Small intestine (tissue), 7 donors: ENCODE results near the gene MCCC2. TPM values are rescaled to one million over a fixed set of nuclear protein-coding genes. Genes with fewer than 3 reads are reported as not detected.

Experiments used
- DNase-seq, 2 donors: peaks; one replicate each; pipeline versions ENCODE4 v3.0.0 to v3.0.0-alpha.2; 2013
- FAIRE-seq: peaks from 2 replicates; lab custom pipeline; 2012; peaks lifted over from hg19 to GRCh38; lab: Jason Lieb, UNC
- H3K27ac ChIP-seq, 3 donors: one replicate each; pipeline ENCODE4 v1.5.1; 2013; ENCODE audit warnings: low read length in 2 of 3, mild to moderate bottlenecking in 2 of 3, control low read depth in 1 of 3, inconsistent platforms in 1 of 3, low read depth in 1 of 3, moderate library complexity in 1 of 3
- H3K27me3 ChIP-seq, 3 donors: one replicate each; pipeline ENCODE4 v1.6.1; 2013; ENCODE audit warnings: low read length in 3 of 3, inconsistent platforms in 1 of 3; ENCODE audit not compliant: control insufficient read depth in 3 of 3, insufficient read depth in 3 of 3
- H3K36me3 ChIP-seq, 3 donors: one replicate each; pipeline ENCODE4 v1.6.1; 2013; ENCODE audit warnings: low read length in 3 of 3, inconsistent platforms in 1 of 3, low read depth in 1 of 3, mild to moderate bottlenecking in 1 of 3, moderate library complexity in 1 of 3; ENCODE audit not compliant: control insufficient read depth in 3 of 3, insufficient read depth in 2 of 3
- H3K4me1 ChIP-seq, 3 donors: one replicate each; pipeline ENCODE4 v1.6.1; 2013; ENCODE audit warnings: low read length in 2 of 3, inconsistent platforms in 1 of 3, low read depth in 1 of 3, mild to moderate bottlenecking in 1 of 3, moderate library complexity in 1 of 3; ENCODE audit not compliant: control insufficient read depth in 3 of 3, insufficient read depth in 2 of 3
- H3K4me3 ChIP-seq, 3 donors: one replicate each; pipeline ENCODE4 v1.5.1; 2013; ENCODE audit warnings: low read length in 3 of 3, control low read depth in 1 of 3, inconsistent platforms in 1 of 3, low read depth in 1 of 3, mild to moderate bottlenecking in 1 of 3, moderate library complexity in 1 of 3
- H3K9me3 ChIP-seq, 2 donors: one replicate each; pipeline ENCODE4 v1.6.1; 2013; ENCODE audit warnings: low read depth in 1 of 2, low read length in 1 of 2; ENCODE audit not compliant: control insufficient read depth in 2 of 2, insufficient read depth in 1 of 2
- WGBS, 3 donors: extraction: QIAGEN DNeasy Blood & Tissue Kit; methylation state at CpG; one replicate each; pipeline ENCODE4 v1.1.7; 2013; 5-methylcytosine and 5-hydroxymethylcytosine counted together
- polyA plus RNA-seq, 4 donors: library from polyadenylated mRNA; stranded (reverse) in 3 of 4; unstranded in 1 of 4; fragments of 200-250 nt in 3 of 4; fragments of 120-200 nt in 1 of 4; gene quantifications; one replicate each; pipeline versions ENCODE4 v1.2.1 to v1.2.3, GENCODE V29; 2013
- donor health status: healthy with polysubstance abuse.
- donor health status: control.
- donor health status: control.
- donor health status: Bipolar disorder and iron deficiency.
- donor health status: healthy.

Gene MCCC2
- polyA plus RNA-seq, 4 donors = 24.9 to 44.9 (median 39.0) TPM

GRCh38 chr5:71701407-71701806 is 114.3 kb downstream of the MCCC2 start:
- no peak overlapping the region for H3K4me3 ChIP-seq

GRCh38 chr5:71703941-71704340 is 116.8 kb downstream of the MCCC2 start:
- H3K4me1 ChIP-seq = no peaks in the 10 kb centered on the region
- H3K36me3 ChIP-seq = no peaks in the 10 kb centered on the region
- WGBS, 3 donors = 36 to 56% (median 41%) methylated on average over 4 of the region's 4 CpGs
- H3K27ac ChIP-seq = no peak overlapping the region
- no peaks in the 10 kb centered on the region for H3K27me3 ChIP-seq
- no peak overlapping the region for H3K4me3 ChIP-seq
- DNase-seq = no peak
- no peak for FAIRE-seq
- no peaks in the 10 kb centered on the region for H3K9me3 ChIP-seq

More at GRCh38 chr5:71701407-71701806, 114.3 kb downstream of the MCCC2 start:
- Histone ChIP-seq H3K36me3 (no peaks in the 10 kb centered on the region), H3K9me3 (no peaks in the 10 kb centered on the region), H3K27me3 (no peaks in the 10 kb centered on the region), H3K4me1 (no peaks in the 10 kb centered on the region), H3K27ac (no peak overlapping the region)
- DNase-seq (no peak), FAIRE-seq (no peak)
- 62 to 64% (median 62%) methylated on average over 3 of the region's 3 CpGs for WGBS, 3 donors

- Histone ChIP-seq H3K4me1 (no peaks in the 10 kb centered on the region), H3K27me3 (peaks cover 0 to 5% (median 0%) of the 10 kb centered on the region in 3 donors), H3K9me3 (no peaks in the 10 kb centered on the region), H3K36me3 (no peaks in the 10 kb centered on the region), H3K27ac (no peak overlapping the region), H3K4me3 (no peak overlapping the region)
- 85 to 90% (median 88%) methylated on average over 5 of the region's 5 CpGs for WGBS, 3 donors
- no peak for DNase-seq
- no peak for FAIRE-seq
Observed at GRCh38 chr5:71705421-71705820, 118.3 kb downstream of the MCCC2 start.

GRCh38 chr5:71706906-71707305 is 119.8 kb downstream of the MCCC2 start:
- H3K27me3 ChIP-seq = peaks cover 0 to 5% (median 0%) of the 10 kb centered on the region in 3 donors
- H3K4me3 ChIP-seq = no peak overlapping the region
- H3K9me3 ChIP-seq = no peaks in the 10 kb centered on the region
- H3K36me3 ChIP-seq = no peaks in the 10 kb centered on the region
- no peaks in the 10 kb centered on the region for H3K4me1 ChIP-seq
- FAIRE-seq (no peak), DNase-seq (peak; percentile 53 to 67)
- no peak overlapping the region for H3K27ac ChIP-seq
- WGBS, 3 donors = 34 to 63% (median 45%) methylated on average over 3 of the region's 3 CpGs

Other genes starting within 250 kb of the MCCC2 start
- gene BDP1, start 131.7 kb upstream of the MCCC2 start, polyA plus RNA-seq = 10 to 100 TPM in 1 of 4 donors, 1 to 10 TPM in 3; 5.7 to 22.8 (median 8.2) TPM
- gene CARTPT, start 131.9 kb downstream of the MCCC2 start, polyA plus RNA-seq = 1 to 10 TPM in 1 of 4 donors, under 1 TPM in 1, not detected in 2; 0.53 to 1.4 TPM